Cardiac atrium fibroblast (primary cell): Measurements from ENCODE around the gene RCC1. TPM values are rescaled to one million over a fixed set of nuclear protein-coding genes. Genes with fewer than 3 reads are reported as not detected.

Experiments used
- total RNA-seq: library from RNA; depleted of rRNA; stranded (reverse); fragments of >200 nt; gene quantifications from 2 replicates; pipeline ENCODE4 v1.2.3, GENCODE V29; 2015

The RCC1 gene
- total RNA-seq: 21.7 and 22.6 TPM in 2 replicates

DNA sequence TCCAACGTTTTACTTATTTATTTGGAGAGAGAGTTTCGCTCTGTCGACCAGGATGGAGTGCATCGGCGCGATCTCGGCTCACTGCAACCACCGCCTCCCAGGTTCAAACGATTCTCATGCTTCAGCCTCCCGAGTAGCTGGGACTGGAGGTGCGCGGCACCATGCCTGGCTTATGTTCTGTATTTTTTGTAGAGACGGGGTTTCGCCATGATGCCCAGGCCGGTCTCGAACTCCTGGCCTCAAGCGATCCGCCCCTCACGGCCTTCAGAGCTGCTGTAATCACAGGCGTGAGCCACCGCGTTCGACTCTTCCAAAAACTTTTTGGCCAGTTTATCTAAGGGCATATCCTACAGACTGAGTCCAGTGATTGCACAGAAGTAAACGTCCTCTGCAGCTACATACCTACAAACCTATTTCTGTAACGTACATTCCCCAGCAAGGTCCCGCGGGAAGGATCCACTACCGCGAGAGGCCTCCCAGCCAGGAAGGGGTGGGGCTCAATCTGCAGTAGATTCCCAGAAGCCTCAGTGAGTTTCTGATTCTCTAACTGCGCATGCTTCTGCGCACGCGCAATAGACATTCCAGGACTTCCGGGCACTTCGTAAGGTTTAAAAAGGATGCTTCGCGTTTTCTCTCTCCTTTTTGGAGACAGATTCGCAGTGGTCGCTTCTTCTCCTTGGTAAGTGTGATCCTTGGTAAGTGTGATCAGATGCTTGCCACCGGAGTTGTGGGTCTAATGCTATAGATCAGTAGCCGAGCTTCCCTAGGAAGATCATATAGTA is at the start of gene RCC1:
TSS of gene RCC1 (plus strand) at position 638 of the 782 bp plus-strand sequence. CDS start 23,824 bp downstream, outside the sequence.

GRCh38 chr1:28552758-28553663 is 47.2 kb downstream of the RCC1 start, which contains the start of gene TRNAU1AP:
TSS of gene TRNAU1AP (plus strand) at chr1:28553085. CDS start at chr1:28553111, 26 bp downstream.

Other genes starting within 250 kb of the RCC1 start
- gene SESN2, start 246.5 kb upstream of the RCC1 start, total RNA-seq: 30.0 and 30.3 TPM in 2 replicates
- gene MED18, start 177.0 kb upstream of the RCC1 start, total RNA-seq: 15.2 and 23.1 TPM in 2 replicates
- 6.3 and 11.4 TPM in 2 replicates for gene PHACTR4, start 136.3 kb upstream of the RCC1 start, total RNA-seq
- 33.4 and 41.0 TPM in 2 replicates for gene TRNAU1AP, start 47.0 kb downstream of the RCC1 start, total RNA-seq
- gene RAB42, start 86.2 kb downstream of the RCC1 start, total RNA-seq: 0.54 and 2.8 TPM in 2 replicates
- gene TAF12, start 137.0 kb downstream of the RCC1 start, total RNA-seq: 28.4 and 31.6 TPM in 2 replicates
- not detected in 2 replicates for gene RNU11, start 142.6 kb downstream of the RCC1 start, total RNA-seq
- 3.6 and 6.2 TPM in 2 replicates for gene GMEB1, start 162.7 kb downstream of the RCC1 start, total RNA-seq
- 33.5 and 34.5 TPM in 2 replicates for gene YTHDF2, start 230.9 kb downstream of the RCC1 start, total RNA-seq